H1 (cell line): ENCODE data around the gene ZMYM4. TPM values are rescaled to one million over a fixed set of nuclear protein-coding genes. Genes with fewer than 3 reads are reported as not detected.

Experiments used
- CHD7 ChIP-seq: fragments of 300-600 bp; sonication (generic); IDR thresholded peaks from 2 replicates; pipeline ENCODE4 v1.7.1; 2012; ENCODE audit warnings: low read length, moderate library complexity, mild to moderate bottlenecking, inconsistent platforms; ENCODE audit not compliant: insufficient replicate concordance
- GABPA ChIP-seq: IDR thresholded peaks from 2 replicates; pipeline ENCODE4 v1.6.1; 2011; ENCODE audit warnings: mild to moderate bottlenecking, low read length, moderate library complexity, borderline replicate concordance; ENCODE audit not compliant: insufficient read depth
- GTF2F1 ChIP-seq: IDR thresholded peaks from 2 replicates; pipeline ENCODE4 v1.6.1; 2012; ENCODE audit warnings: low read depth, low read length, improper control_type of control experiment, borderline replicate concordance
- RBBP5 ChIP-seq: IDR thresholded peaks from 2 replicates; pipeline ENCODE4 v1.7.1; 2012; ENCODE audit warnings: low read depth, mild to moderate bottlenecking, inconsistent platforms, low read length, moderate library complexity, borderline replicate concordance
- RXRA ChIP-seq: IDR thresholded peaks from 2 replicates; pipeline ENCODE4 v1.6.1; 2011; ENCODE audit warnings: low read depth, mild to moderate bottlenecking, low read length, moderate library complexity; ENCODE audit not compliant: insufficient read depth
- SIN3A ChIP-seq, 2 experiments: IDR thresholded peaks in 1 of 2; conservative IDR thresholded peaks in 1 of 2; 2 replicates each; pipeline ENCODE4 v1.6.1; 2011 to 2012; ENCODE audit warnings: low read length in 2 of 2, improper control_type of control experiment in 1 of 2, low read depth in 1 of 2, mild to moderate bottlenecking in 1 of 2
- SIRT6 ChIP-seq: IDR thresholded peaks from one replicate; pipeline ENCODE4 v1.7.1; 2012; ENCODE audit warnings: low read length, inconsistent platforms
- SUZ12 ChIP-seq: fragments of 200-600 bp; sonication (generic); IDR thresholded peaks from 2 replicates; pipeline ENCODE4 v1.6.1; 2012; ENCODE audit warnings: mild to moderate bottlenecking, inconsistent platforms, low read length, moderate library complexity, mixed read lengths
- USF2 ChIP-seq: IDR thresholded peaks from 2 replicates; pipeline ENCODE4 v1.6.1; 2011; ENCODE audit warnings: low read length, improper control_type of control experiment
- ZNF274 ChIP-seq: IDR thresholded peaks from 2 replicates; pipeline ENCODE4 v1.7.0; 2012; ENCODE audit warnings: low read length, borderline replicate concordance; ENCODE audit errors: extremely low read depth
- polyA plus RNA-seq, 7 experiments: library from polyadenylated mRNA; depleted of rRNA in 3 of 7; stranded (reverse) in 5 of 7; unstranded in 2 of 7; fragments of >200 nt in 5 of 7; fragments of 200-250 nt in 2 of 7; gene quantifications; 1 replicate in 5 of 7; 2 replicates in 1 of 7; 4 replicates in 1 of 7; pipeline versions ENCODE4 v1.2.1 to v1.2.3, GENCODE V29; 2011 to 2013; ENCODE audit warnings: missing spikeins in 2 of 7, mixed read lengths in 2 of 7
- total RNA-seq: library from RNA; stranded (reverse); fragmentation: NEBNext Ultra II Directional; extraction: Animal tissue kit (Norgen Biotek cat#: 25700); gene quantifications from 2 replicates; pipeline ENCODE4 v1.2.1, GENCODE V29; 2021

The ZMYM4 gene
- total and polyA plus RNA-seq, 2 of the 8 experiments (the other 6 are each of a cell fraction or from before 2014, with no cell fraction given), result 16.7 to 81.3 TPM

- TF ChIP-seq CHD7, result no peak
- TF ChIP-seq GTF2F1, result no peak
- TF ChIP-seq RXRA, result no peak
- no peak for TF ChIP-seq RBBP5
- TF ChIP-seq SIN3A (conservative IDR thresholded peaks at IDR 0.05 in 1 of 2, IDR thresholded peaks at IDR 0.05 in 1 of 2; ENCODE audit: low read depth in 1 of 2, low read length in 2 of 2), result no peak
- no peak for TF ChIP-seq USF2
- TF ChIP-seq SUZ12, result no peak
- no peak for TF ChIP-seq GABPA
- TF ChIP-seq SIRT6, result no peak
- no peak for TF ChIP-seq ZNF274
Observed at GRCh38 chr1:35340519-35340918, 72.0 kb downstream of the ZMYM4 start (continued).
